Astrocyte of the hippocampus (primary cell): ENCODE data around the gene GRIN2A.
A peak's percentile ranks its signal among the peaks of the same experiment; 100 is the strongest.

Source experiments
- DNase-seq: peaks from one replicate; pipeline ENCODE4 v3.0.0; 2011; ENCODE audit warnings: low read depth, low spot score

Gene GRIN2A

GRCh38 chr16:10182222-10183053 is at the start of gene GRIN2A:
Gene GRIN2A (minus strand): TSS chr16:10182428. CDS start chr16:10180411, 2,017 bp downstream.
- peak; percentile 68 for DNase-seq

DNA sequence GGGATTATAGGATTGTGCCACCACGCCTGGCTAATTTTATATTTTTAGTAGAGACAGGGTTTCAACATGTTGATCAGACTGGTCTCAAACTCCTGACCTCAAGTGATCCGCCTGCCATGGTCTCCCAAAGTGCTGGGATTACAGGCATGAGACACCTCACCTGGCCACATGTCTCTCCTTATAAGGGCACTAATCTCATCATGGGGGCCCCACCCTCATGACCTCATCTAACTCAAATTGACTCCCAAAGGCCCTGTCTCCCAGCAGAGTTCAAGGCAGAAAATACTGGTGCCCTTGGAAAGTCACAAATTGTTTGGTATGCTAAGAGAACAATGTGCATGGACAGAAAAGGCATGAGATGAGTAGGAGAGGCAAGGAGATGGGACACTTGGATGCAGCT is 49.3 kb upstream of the GRIN2A start:
- no peak for DNase-seq

DNA sequence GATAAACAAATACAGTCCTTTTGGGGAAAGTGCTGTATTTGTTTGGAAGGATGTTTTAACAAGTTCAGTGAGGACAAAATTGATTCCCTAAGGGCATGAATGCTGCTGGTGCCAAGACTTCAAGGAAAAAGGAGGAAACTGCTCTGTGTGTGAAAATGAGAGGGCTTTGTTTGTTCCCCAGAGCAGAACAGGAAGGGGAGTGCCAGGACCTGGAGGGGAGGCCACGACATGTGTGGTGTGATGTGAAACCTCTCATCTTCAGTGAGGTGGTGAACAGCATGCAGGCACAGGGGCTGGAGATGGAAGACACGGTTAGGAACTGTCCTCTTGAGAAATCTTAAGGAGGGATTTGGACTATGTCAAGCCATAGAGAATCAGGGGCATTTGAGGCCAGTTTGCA is 46.6 kb upstream of the GRIN2A start:
- DNase-seq = no peak

DNA sequence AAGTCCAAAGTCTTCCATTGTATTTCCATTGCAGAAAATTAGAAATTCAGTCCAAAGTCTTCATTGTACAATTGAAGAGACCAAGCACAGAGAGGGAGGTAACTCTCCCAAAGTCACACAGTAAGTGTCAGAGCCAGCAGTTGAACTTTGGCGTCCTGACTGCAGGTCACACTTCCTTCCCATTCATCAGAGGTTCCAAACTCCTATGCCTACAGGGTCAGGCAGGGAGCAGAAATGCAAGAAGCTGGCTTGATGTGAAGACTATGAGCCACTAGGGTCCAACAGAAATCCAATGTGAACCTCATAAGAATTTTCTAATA is 44.7 kb upstream of the GRIN2A start:
- no peak for DNase-seq

- DNase-seq = no peak
Measured at GRCh38 chr16:10226141-10226986, 44.1 kb upstream of the GRIN2A start.

DNA sequence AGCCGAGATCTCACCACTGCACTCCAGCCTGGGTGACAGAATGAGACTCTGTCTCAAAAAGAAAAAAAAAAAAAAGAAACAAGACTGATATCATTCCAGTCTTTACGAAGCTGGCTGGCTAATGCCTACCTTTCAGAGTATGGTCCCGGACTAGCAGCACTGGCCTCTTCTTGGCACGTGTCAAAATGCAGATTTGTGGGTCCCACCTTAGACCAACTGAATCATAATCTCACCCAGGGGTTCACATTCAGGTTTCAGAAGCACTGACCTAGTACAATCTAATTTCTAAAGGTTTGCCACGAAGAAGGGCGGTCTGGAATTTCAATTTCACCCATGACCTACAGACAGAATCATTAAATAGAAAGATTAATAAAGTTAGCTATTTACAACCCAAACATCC is 43.4 kb upstream of the GRIN2A start:
- no peak for DNase-seq

GRCh38 chr16:10224850-10225249 is 42.6 kb upstream of the GRIN2A start:
- DNase-seq = no peak

DNA sequence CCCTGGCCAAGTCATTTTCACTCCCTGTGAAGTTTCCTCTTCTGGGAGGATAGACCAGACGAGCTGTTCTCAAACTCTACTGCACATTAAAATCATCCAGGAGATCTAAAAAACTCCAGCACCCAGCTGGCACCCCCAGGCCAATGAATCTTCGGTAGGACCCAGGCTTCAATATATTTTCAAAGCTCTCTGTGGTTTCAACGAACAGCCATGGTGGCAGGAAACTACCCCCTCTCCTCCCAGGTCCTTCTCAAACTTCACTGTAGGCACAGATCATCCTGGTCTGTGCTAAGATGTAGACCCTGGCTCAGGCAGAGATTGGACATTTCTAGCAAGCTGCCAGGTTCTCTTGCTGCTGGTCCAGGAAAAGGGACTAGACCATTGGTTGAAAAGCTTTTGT is 38.7 kb upstream of the GRIN2A start:
- no peak for DNase-seq

DNA sequence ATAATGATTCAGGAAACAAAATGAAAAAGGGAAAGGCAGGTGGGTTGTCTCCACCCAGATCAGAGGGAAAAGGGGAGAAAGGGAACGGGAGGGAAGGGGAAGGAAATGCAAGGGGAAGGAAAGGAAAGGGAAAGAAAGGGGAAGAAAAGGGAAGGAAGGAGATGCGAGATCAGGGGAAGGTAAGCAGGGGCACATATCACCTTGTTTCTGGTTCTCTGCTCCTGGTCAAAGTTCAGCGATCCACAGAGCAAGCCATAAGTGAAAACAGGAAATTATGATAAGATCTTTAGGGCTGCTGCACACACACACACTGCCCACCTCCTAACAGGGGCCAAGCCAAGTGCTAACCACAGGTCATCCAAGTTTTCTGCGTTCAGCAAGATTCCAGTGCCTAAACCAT is 37.5 kb upstream of the GRIN2A start:
- no peak for DNase-seq

GRCh38 chr16:10218490-10219206 is 36.4 kb upstream of the GRIN2A start:
- DNase-seq = no peak

DNA sequence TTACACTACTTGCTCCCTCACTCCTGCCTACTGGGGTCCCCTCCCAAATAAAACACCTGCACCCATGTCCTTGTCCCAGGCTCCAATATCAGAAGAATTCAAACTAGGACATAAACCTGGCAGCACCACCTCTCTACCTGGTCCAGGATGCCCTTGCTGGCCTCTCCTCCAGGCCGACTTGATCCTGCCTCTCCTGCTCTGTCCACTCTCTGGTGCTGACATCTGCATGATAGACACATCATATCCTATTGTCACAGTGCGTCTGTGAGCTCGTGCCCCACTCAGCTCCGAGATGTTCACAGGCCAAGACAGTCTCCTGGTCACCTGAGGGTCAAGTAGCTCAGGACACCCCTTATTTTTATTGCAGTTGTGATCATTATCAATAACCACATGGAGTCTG is 31.5 kb upstream of the GRIN2A start:
- no peak for DNase-seq

- DNase-seq = no peak
Measured at GRCh38 chr16:10210944-10211343, 28.7 kb upstream of the GRIN2A start.

- DNase-seq = no peak
Measured at GRCh38 chr16:10206865-10207264, 24.6 kb upstream of the GRIN2A start.

GRCh38 chr16:10206215-10206614 is 24.0 kb upstream of the GRIN2A start:
- DNase-seq = no peak

DNA sequence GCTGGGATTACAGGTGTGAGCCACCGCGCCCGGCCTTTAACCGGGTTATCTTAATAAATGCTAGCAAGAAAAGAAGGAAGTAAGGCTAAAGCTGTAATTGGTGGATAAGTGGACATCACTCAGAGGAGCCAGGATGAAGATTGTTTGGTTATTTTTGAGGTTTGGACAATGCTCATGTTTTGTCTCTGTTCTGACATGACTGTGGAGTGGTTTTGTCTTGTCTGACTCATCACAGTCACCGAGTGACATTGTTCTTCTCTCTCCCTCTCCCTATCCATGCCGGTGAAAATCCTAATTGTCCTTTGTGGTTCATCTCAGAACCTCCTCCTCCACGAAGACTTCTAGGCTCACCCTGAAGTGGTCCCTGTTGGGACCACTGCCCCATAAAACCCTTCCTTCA is 23.5 kb upstream of the GRIN2A start:
- DNase-seq = no peak

DNA sequence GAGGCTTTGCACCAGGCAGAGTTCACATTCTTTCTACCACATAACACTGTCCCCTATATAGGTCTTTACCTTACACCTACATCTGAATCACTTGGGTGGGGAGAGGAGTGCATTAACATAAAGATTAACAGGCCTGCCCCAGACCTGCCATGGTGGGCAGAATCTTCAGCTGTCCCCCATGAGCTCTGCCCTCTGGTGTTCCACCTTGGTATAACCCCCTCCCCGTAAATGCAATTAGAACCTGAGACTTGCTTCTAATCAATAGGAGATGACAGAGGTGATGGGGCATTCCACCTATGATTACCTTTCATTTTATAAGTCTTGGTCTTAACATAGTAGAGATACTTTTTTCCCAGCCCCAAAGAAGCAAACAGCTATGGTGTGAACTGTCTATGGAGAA is 20.4 kb upstream of the GRIN2A start:
- DNase-seq = no peak

DNA sequence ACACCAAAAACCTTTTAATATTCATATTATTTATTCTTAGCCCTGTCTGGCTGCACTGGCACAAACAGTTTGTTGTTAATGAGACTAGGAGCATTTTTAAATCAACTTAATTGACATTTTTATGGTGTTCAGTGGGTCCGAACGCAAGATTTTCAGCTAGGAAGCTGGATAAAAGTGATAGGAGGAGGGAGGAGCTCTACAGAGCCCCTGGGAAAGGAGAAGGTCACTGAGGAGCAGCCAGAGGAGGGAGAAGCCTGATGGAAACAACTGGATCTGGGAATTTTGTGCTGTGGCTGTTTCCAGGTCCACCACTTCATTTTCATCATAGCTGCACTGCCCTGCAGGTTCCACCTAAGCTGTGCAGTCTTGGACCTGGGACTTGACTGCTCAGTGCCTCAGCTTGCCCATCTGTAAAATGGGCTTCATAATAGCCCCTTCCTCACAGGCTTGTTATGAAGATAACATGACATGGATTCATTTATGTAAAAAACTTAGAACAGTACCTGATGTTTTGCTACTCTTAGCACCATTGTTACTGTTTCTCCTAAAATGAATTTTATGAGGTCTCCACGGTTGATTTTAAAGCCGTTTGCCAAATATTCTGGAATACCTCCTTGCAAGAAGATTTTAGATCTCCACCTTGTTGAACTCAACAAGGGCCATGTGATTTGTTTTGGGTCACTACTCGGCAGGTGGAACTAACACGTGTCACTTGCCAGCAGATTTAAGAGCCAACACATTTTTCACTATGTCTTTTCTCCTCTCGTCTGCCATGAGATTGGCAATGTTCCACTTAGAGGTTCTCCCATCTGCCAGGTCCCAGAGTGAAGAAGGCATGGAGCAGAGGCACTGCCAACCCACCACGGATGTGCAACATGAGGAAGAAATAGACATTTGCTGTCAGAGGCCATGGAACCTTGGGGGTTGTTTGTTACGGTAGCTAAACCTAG is 18.7 kb upstream of the GRIN2A start:
- DNase-seq = no peak

DNA sequence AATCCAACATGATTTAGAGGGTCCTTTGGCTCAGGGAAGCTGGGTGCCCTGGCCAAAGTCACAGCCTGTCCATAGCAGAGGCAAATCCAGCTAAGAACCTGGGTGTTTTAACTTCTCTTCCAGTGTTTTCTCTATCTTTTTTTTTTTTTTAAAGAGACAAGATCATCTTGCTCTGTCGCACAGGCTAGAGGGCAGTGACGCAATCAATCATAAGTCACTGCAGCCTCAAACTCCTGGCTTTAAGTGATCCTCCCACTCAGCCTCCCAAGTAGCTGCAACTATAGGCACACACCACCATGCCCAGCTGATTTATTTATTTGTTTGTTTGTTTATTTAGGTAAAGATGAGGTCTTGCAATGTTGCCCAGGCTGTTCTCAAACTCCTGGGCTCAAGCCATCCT is 14.8 kb upstream of the GRIN2A start:
- no peak for DNase-seq

- DNase-seq = no peak
Measured at GRCh38 chr16:10191096-10191495, 8.9 kb upstream of the GRIN2A start.

GRCh38 chr16:10189861-10190390 is 7.7 kb upstream of the GRIN2A start:
- DNase-seq = no peak

DNA sequence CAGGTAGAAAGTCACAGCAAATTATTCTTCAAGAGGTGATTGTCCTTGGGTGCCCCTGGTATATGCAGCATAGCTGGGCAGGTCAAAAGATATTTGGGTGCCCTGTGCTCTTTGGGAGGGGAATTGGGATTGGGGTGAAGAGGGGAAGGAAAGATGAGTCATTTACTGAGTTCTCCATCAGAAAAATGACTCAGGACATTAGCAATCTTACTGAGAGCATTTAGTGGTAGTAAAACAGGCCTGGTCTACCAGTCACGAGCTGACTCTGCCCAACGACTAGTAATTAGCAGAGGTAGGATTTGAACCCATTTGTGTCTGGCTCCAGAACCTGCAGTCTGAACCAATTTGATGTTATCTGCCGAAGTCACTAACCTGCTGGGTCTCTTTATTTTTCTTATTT is 6.0 kb upstream of the GRIN2A start:
- DNase-seq = no peak
